ENCODE results near the gene PPP2R5E.
"Not testable (repeated sequence)": the region's sequence is repeated elsewhere in the genome, so short reads cannot be mapped to it uniquely, and the experiment has no call there.

The PPP2R5E gene

GRCh38 chr14:63523735-63524426 is 19.3 kb downstream of the PPP2R5E start:
- TF ChIP-seq CTCF (conservative IDR thresholded peaks at IDR 0.05; ENCODE audit: low read depth) = no peak
- POLR2A ChIA-PET (ENCODE audit: low non-redundant PET) = no interaction called here
- CTCF ChIA-PET = no interaction called here

GRCh38 chr14:63522511-63522910 is 20.7 kb downstream of the PPP2R5E start:
- DNase-seq (ENCODE audit: low spot score); H3K27ac ChIP-seq; CTCF ChIA-PET; POLR2A ChIA-PET (ENCODE audit: low non-redundant PET): not testable (repeated sequence)

More at GRCh38 chr14:63523735-63524426, 19.3 kb downstream of the PPP2R5E start:
- no peak for DNase-seq (ENCODE audit: low spot score)
- H3K27ac ChIP-seq = no peak overlapping the region

GRCh38 chr14:63517354-63517753 is 25.8 kb downstream of the PPP2R5E start:
- CTCF ChIA-PET = no interaction called here
- POLR2A ChIA-PET (ENCODE audit: low non-redundant PET) = no interaction called here

GRCh38 chr14:63515240-63515639 is 27.9 kb downstream of the PPP2R5E start:
- H3K27ac ChIP-seq = no peak overlapping the region
- ChIA-PET POLR2A (ENCODE audit: low non-redundant PET) (no interaction called here), CTCF (no interaction called here)
- no peak for TF ChIP-seq CTCF (conservative IDR thresholded peaks at IDR 0.05; ENCODE audit: low read depth)
- DNase-seq (ENCODE audit: low spot score) = no peak

More at GRCh38 chr14:63517354-63517753, 25.8 kb downstream of the PPP2R5E start:
- H3K27ac ChIP-seq = no peak overlapping the region
- no peak for DNase-seq (ENCODE audit: low spot score)
- TF ChIP-seq CTCF (conservative IDR thresholded peaks at IDR 0.05; ENCODE audit: low read depth) = no peak

GRCh38 chr14:63513756-63514155 is 29.4 kb downstream of the PPP2R5E start:
- no peak for DNase-seq (ENCODE audit: low spot score)
- ChIA-PET CTCF (interaction anchor here (0.6 kb wide), 2 partner anchors 73 to 1085 kb away, joined by 3 to 5 read pairs; no protein-coding TSS in a partner anchor), POLR2A (ENCODE audit: low non-redundant PET) (no interaction called here)
- no peak overlapping the region for H3K27ac ChIP-seq
- TF ChIP-seq CTCF (conservative IDR thresholded peaks at IDR 0.05; ENCODE audit: low read depth) = no peak

- POLR2A ChIA-PET (ENCODE audit: low non-redundant PET) = no interaction called here
- no peak for TF ChIP-seq CTCF (conservative IDR thresholded peaks at IDR 0.05; ENCODE audit: low read depth)
- CTCF ChIA-PET = interaction anchor here (0.6 kb wide), 2 partner anchors 72 to 81 kb away, joined by 3 to 5 read pairs; no protein-coding TSS in a partner anchor
Observed at GRCh38 chr14:63512861-63513260, 30.3 kb downstream of the PPP2R5E start.

GRCh38 chr14:63510538-63510937 is 32.6 kb downstream of the PPP2R5E start:
- H3K27ac ChIP-seq = no peak overlapping the region
- POLR2A ChIA-PET (ENCODE audit: low non-redundant PET) = no interaction called here
- no peak for DNase-seq (ENCODE audit: low spot score)
- no peak for TF ChIP-seq CTCF (conservative IDR thresholded peaks at IDR 0.05; ENCODE audit: low read depth)
- CTCF ChIA-PET = no interaction called here

More at GRCh38 chr14:63512861-63513260, 30.3 kb downstream of the PPP2R5E start:
- DNase-seq (ENCODE audit: low spot score) = no peak
- no peak overlapping the region for H3K27ac ChIP-seq

Measured in RWPE1 (cell line).